DMS53 treated with DMSO at 0.1 percent for 48 hours (cell line): Measurements from ENCODE around the gene TMEM132E.
"Not testable (repeated sequence)": the region's sequence is repeated elsewhere in the genome, so short reads cannot be mapped to it uniquely, and the experiment has no call there.

ENCODE experiments used
- DNase-seq: peaks from one replicate; lab custom pipeline; 2025; ENCODE audit not compliant: unreplicated experiment; lab: John Stamatoyannopoulos, UW

TMEM132E gene

DNA sequence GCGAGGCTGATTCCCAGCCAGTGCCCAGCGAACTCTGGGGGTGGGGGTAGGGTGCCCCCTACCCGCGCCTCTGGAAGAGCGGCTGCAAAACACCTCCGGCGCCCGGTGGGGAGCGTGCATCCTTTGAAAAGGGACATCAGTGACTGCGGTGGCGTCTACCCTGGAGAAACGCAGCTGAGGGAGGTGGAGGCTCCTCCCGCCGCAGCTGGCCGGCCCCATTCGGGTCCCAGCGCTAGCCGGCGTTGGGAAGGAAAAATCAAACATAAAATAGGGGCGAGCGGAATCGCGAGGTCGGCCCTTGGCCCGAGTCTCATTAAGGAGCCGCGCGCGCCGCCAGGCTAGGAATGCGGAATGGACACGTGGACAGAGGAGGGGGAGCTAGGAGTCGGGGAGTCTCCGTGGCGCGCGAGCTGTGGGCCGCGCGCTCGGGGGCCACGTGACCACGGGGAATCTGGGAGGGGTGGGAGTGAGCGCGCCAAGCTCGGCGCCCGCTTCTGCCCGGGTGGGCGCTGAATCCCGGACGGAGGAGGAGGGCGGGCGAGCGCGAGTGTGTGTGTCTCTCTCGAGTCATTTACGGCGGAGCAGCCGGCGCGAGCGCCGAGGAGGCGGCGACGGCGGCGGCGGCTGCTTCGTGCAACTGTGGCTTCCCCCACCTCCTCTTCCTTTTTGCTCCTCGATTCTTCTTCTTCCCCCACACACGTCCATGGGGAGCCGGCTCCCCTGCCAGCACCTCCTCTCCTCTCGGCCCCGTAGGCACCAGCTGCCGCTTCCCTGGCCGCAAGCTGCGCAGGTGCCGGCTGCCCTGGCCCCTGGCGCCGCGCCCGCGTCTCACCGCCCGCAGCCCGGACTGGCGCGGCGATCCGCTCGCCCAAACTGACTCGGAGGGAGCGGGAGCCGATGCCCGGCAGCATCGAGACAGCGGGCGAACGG lies at the start of gene TMEM132E:
Gene TMEM132E, plus strand, starts transcription at position 566 of the 930 bp plus-strand sequence. CDS start 1,495 bp downstream, outside the sequence.
- no peak for DNase-seq

DNA sequence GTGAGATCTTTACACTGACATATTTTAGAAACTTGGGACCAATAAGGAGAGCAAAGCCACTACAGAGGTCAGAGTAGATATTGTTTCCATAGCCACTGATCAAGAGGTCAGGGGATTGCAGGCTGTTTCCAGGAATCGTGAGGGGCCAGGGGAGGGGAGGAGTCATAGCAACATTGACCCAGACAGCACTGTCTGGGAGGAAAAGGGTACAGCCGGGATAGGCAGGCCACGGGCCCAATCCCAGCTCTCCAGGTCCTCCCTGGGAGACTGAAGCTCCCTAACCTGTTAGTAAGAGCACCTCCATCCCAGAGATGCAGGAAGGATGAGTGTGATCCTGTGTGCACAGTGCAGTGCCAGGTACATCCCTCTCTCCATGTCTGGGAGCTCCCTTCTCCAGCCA lies 48.5 kb upstream of the TMEM132E start:
- DNase-seq = no peak

GRCh38 chr17:34532281-34533065 lies 46.9 kb upstream of the TMEM132E start:
- no peak for DNase-seq

GRCh38 chr17:34533806-34534527 lies 45.4 kb upstream of the TMEM132E start:
- DNase-seq = no peak

DNA sequence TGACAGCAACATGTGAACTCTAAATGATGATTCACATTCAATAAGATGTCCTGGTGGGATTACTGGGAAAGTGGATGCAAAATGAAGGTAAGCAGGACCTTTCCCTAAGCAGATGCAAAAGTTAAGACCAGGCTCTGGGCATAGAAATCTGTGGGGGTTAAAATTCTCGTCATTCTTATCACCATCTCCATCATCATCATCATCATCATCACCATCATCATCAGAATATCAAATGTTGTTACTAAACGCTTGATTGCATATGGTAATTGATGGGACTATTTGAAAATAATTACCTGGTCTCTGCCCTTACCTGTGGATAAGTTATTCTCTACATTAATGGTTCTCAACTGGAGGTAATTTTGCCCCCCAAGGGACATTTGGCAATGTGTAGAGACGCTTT lies 41.9 kb upstream of the TMEM132E start:
- DNase-seq = no peak

- DNase-seq = not testable (repeated sequence)
These were observed 40.8 kb upstream of the TMEM132E start for GRCh38 chr17:34538582-34538981.

DNA sequence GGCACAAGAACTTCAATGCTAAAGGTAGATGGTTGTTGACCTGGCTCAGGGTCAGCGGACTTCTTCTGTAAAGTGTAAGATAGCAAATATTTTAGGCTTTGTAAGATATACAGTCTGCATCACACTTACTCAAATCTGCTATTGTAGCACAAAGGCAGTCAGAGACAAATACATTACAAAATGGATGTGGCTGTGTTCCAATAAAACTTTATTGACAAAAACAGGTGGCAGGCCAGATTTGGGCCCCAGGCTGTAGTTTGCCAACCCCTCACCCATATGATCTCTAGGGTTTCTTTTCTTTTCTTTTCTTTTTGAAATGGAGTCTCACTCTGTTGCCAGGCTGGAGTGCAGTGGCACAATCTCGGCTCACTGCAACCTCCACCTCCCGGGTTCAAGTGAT lies 39.5 kb upstream of the TMEM132E start:
- no peak for DNase-seq

- DNase-seq = no peak
These were observed 36.6 kb upstream of the TMEM132E start for GRCh38 chr17:34542700-34543336.

GRCh38 chr17:34547453-34548063 lies 31.8 kb upstream of the TMEM132E start:
- DNase-seq = no peak

- DNase-seq = no peak
These were observed 29.4 kb upstream of the TMEM132E start for GRCh38 chr17:34549966-34550365.

DNA sequence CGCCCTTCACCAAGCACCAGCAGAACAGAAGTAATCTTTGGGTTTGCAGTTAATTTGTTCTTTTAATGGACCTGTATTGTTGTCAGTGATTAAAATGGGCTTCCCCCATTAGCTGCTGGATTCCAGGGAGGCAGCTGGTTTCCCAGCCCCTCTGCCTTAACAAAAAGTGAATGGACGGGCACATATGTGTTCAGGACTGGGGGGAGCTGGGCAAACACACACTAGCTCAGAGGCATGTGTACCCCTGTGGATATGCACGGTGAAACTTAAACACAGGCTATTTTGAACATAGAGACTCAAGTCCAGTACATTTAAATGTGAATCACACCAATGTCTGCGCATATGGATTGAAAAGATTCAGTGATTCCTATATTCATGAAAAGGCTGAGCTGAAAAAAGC lies 25.5 kb upstream of the TMEM132E start:
- no peak for DNase-seq

GRCh38 chr17:34556384-34556783 lies 23.0 kb upstream of the TMEM132E start:
- no peak for DNase-seq

DNA sequence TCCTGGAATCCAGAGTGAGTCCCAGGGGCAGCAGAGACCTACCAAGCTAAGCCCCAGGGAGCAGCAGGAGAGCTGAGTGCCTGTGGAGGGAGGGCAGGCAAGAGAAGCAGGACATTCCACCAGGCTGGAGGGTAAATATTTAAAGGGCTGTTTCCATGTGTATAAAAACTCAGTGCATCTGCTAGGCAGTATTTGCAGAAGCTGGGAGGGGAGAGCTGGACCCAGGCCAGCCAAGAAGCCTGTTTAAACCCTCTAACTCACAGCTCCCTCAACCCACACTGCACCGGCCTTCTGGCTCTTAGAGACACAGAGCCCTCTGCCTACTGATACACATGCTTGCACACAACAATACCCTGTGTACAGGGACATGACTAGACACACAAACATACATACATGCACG lies 22.5 kb upstream of the TMEM132E start:
- DNase-seq = no peak

- no peak for DNase-seq
These were observed 18.1 kb upstream of the TMEM132E start for GRCh38 chr17:34561328-34561727.

DNA sequence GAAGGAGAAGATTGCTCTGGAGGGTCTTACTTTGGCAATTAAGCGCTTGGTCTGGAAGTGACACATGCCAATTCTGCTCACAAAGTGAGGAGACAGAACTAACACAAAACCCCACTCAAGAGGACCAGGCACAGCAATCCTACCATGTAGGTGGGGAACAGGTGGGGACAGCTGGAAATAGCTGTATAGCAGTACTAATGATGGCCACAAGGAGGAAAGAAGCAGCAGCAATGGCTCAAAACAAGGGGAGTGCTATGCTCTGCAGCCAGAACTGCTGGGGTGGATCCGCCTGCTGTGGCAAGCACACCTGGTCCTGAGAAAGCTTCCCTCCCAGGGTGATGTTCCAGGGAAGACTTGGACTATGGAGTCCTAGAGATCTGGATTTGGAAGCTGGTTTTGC lies 17.0 kb upstream of the TMEM132E start:
- no peak for DNase-seq

GRCh38 chr17:34565713-34566112 lies 13.7 kb upstream of the TMEM132E start:
- DNase-seq = no peak

DNA sequence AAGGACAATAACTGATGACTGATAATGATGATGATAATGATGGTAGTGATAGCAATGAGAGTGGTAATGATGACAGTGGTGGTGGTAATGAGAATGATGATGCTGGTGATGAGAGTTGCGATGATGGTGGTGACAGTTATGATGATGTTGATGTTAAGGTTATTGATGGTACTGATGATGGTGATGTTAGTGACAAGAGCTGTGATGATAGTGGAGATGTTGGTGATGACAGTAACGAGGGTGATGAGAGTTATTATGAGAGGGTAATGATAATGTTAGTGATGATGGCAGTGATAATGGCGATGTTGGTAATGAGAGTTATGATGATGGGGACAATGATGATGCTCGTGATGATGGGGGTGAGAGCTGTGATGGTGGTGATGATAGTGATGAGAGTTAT lies 13.2 kb upstream of the TMEM132E start:
- DNase-seq = no peak

DNA sequence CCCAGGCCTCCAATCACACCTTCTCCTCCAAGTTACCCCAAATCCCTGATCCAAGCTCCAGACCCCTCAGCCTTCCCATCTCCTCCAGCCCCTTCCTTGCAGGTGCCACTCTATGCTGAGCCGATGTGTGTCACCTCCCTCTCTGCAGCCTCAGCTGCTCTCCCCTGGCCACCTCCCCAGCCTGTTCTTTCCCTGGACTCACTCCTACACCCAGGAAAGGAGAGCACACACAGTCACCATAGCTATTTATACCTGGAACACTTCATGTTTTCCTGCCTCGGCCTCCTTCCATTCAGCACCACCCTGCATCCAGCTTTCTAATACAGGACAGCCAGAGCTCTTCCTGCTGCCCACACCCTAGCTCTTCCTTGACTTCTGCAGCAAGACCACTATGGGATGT lies 12.5 kb upstream of the TMEM132E start:
- DNase-seq = no peak

- DNase-seq = no peak
These were observed 11.5 kb upstream of the TMEM132E start for GRCh38 chr17:34567691-34568465.

DNA sequence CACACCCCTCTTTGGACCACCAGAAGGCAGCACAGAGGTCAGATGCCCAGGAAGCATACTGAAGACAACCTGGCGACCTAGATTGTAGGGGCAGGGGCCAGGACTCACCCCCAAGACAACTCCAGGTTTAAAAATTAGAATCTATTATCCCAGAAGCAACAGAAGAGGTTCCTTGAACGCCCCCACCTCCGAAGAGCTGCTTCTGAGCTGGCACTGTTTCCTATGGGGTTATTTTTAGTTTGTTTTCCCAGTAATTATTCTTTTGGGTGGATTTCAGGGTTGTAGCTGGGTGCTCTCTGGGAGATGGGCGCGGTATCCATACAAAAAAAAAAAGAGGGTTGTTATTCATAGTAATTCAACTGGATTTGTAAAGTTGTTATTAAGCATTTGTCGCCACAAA lies 10.4 kb upstream of the TMEM132E start:
- no peak for DNase-seq
